C4-2B (cell line): ENCODE measurements around the gene SLC1A7.

ENCODE experiments used
- ZFX ChIP-seq: fragments of 450-650 bp; IDR thresholded peaks from 2 replicates; pipeline ENCODE4 v1.6.1; 2017
- TF ChIP-seq, protein P1 (sequence below): fragments of 450-650 bp; conservative IDR thresholded peaks from 2 replicates; pipeline ENCODE4 v1.5.1; 2017; ENCODE audit warnings: mild to moderate bottlenecking

GRCh38 chr1:53075761-53076163, 66.7 kb downstream of the SLC1A7 start:
- TF ChIP-seq, protein P1, sequence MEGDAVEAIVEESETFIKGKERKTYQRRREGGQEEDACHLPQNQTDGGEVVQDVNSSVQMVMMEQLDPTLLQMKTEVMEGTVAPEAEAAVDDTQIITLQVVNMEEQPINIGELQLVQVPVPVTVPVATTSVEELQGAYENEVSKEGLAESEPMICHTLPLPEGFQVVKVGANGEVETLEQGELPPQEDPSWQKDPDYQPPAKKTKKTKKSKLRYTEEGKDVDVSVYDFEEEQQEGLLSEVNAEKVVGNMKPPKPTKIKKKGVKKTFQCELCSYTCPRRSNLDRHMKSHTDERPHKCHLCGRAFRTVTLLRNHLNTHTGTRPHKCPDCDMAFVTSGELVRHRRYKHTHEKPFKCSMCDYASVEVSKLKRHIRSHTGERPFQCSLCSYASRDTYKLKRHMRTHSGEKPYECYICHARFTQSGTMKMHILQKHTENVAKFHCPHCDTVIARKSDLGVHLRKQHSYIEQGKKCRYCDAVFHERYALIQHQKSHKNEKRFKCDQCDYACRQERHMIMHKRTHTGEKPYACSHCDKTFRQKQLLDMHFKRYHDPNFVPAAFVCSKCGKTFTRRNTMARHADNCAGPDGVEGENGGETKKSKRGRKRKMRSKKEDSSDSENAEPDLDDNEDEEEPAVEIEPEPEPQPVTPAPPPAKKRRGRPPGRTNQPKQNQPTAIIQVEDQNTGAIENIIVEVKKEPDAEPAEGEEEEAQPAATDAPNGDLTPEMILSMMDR, result no peak
- TF ChIP-seq ZFX, result no peak
